Suprapubic skin (tissue), 3 donors: ENCODE data around the gene MAGI1.

Experiments
- CTCF ChIP-seq, 2 donors: fragments of 200-600 bp in 1 of 2; fragments of 450-650 bp in 1 of 2; sonication (generic) in 1 of 2; IDR thresholded peaks; one replicate each; pipeline ENCODE4 v1.5.1; 2016 to 2019; ENCODE audit warnings: antibody characterized with exemption in 2 of 2, mild to moderate bottlenecking in 1 of 2, moderate library complexity in 1 of 2
- EP300 ChIP-seq: sonication (generic); formaldehyde crosslinking; IDR thresholded peaks from one replicate; pipeline ENCODE4 v1.6.1; 2017; ENCODE audit warnings: antibody characterized with exemption

DNA sequence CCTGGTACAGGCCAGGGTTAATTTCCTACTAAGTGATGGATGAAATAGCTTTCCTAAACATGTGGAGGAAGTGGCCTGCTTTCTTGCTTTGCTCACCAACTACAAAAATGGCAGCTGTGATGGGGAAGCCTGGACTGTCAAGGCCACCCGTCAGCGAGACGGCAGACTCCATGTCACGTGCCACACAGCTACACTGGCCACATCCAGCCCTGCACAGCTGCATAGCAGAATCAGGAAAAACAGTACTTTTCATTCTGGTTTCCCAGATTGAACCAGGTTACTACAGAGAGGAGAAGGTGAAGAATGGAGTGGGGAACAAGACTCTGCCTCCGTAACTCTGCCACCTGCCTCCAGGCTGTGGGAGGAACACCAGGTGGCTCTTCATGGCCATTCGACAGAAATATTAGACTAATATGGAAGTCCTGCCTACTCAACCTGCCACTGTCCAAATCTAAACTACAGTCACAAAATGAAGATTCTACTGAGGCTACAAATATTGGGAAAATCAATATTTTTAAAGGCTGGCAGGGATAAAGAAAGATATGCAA is 174.3 kb downstream of the MAGI1 start:
- no peak for TF ChIP-seq CTCF (IDR thresholded peaks at IDR 0.05)
- no peak for TF ChIP-seq EP300
